Mesenchymal stem cell (in vitro differentiated cells and primary cell): ENCODE data around the gene HSPG2.

ENCODE experiments used
- DNase-seq: peaks from one replicate; pipeline ENCODE4 v3.0.0-alpha.2; 2013
- H2AFZ ChIP-seq: one replicate; pipeline ENCODE4 v1.6.1; 2013; ENCODE audit warnings: low read depth, mild to moderate bottlenecking, control low read depth, inconsistent platforms, low read length, moderate library complexity
- H2AK5ac ChIP-seq: 2 replicates; pipeline ENCODE4 v1.6.1; 2013; ENCODE audit warnings: low read length, moderate library complexity, mild to moderate bottlenecking, inconsistent platforms; ENCODE audit not compliant: severe bottlenecking
- H2BK120ac ChIP-seq: one replicate; pipeline ENCODE4 v1.6.1; 2013; ENCODE audit warnings: low read depth, mild to moderate bottlenecking, inconsistent platforms, low read length, moderate library complexity
- H2BK12ac ChIP-seq, 2 experiments: one replicate each; pipeline ENCODE4 v1.6.1; 2013; ENCODE audit warnings: inconsistent platforms in 2 of 2, low read length in 2 of 2, mild to moderate bottlenecking in 2 of 2, moderate library complexity in 2 of 2, control low read depth in 1 of 2
- H2BK15ac ChIP-seq: one replicate; pipeline ENCODE4 v1.6.1; 2013; ENCODE audit warnings: mild to moderate bottlenecking, low read depth, inconsistent platforms; ENCODE audit not compliant: poor library complexity, severe bottlenecking
- H2BK5ac ChIP-seq: 2 replicates; pipeline ENCODE4 v1.6.1; 2013; ENCODE audit warnings: low read depth, mild to moderate bottlenecking, low read length, control low read depth, inconsistent platforms; ENCODE audit not compliant: poor library complexity, severe bottlenecking
- H3K14ac ChIP-seq, 2 experiments: one replicate each; pipeline ENCODE4 v1.6.1; 2013; ENCODE audit warnings: inconsistent platforms in 2 of 2, low read length in 2 of 2, control low read depth in 1 of 2, mild to moderate bottlenecking in 1 of 2, moderate library complexity in 1 of 2
- H3K18ac ChIP-seq, 2 experiments: one replicate each; pipeline ENCODE4 v1.6.1; 2013; ENCODE audit warnings: inconsistent platforms in 2 of 2, low read length in 2 of 2, control low read depth in 1 of 2, low read depth in 1 of 2, mild to moderate bottlenecking in 1 of 2
- H3K23ac ChIP-seq, 2 experiments: one replicate each; pipeline ENCODE4 v1.6.1; 2013; ENCODE audit warnings: inconsistent platforms in 2 of 2, low read length in 2 of 2, mild to moderate bottlenecking in 2 of 2, moderate library complexity in 2 of 2, control low read depth in 1 of 2
- H3K27ac ChIP-seq: 2 replicates; pipeline ENCODE4 v1.5.1; 2013; ENCODE audit warnings: mild to moderate bottlenecking, moderate library complexity, low read length, control low read depth, inconsistent platforms; ENCODE audit not compliant: poor library complexity, severe bottlenecking
- H3K27me3 ChIP-seq, 2 experiments: 2 replicates each; pipeline versions ENCODE4 v1.6.1 to v1.7.0; 2013; ENCODE audit warnings: low read length in 2 of 2, mild to moderate bottlenecking in 2 of 2, moderate library complexity in 2 of 2, control low read depth in 1 of 2, inconsistent platforms in 1 of 2; ENCODE audit not compliant: control insufficient read depth in 1 of 2, insufficient read depth in 1 of 2
- H3K36me3 ChIP-seq, 2 experiments: 2 replicates each; pipeline versions ENCODE4 v1.6.1 to v1.7.0; 2013; ENCODE audit warnings: low read length in 2 of 2, control low read depth in 1 of 2, inconsistent platforms in 1 of 2, low read depth in 1 of 2, mild to moderate bottlenecking in 1 of 2; ENCODE audit not compliant: insufficient read depth in 2 of 2, control insufficient read depth in 1 of 2
- H3K4ac ChIP-seq, 2 experiments: one replicate each; pipeline ENCODE4 v1.6.1; 2013; ENCODE audit warnings: inconsistent platforms in 2 of 2, low read length in 2 of 2, mild to moderate bottlenecking in 2 of 2, moderate library complexity in 2 of 2, control low read depth in 1 of 2, low read depth in 1 of 2
- H3K4me1 ChIP-seq: 2 replicates; pipeline ENCODE4 v1.6.1; 2013; ENCODE audit warnings: low read depth, low read length, control low read depth; ENCODE audit not compliant: control insufficient read depth, insufficient read depth
- H3K4me2 ChIP-seq: 2 replicates; pipeline ENCODE4 v1.6.1; 2013; ENCODE audit warnings: low read length, mild to moderate bottlenecking, inconsistent platforms; ENCODE audit not compliant: poor library complexity, severe bottlenecking
- H3K4me3 ChIP-seq, 2 experiments: 2 replicates each; pipeline versions ENCODE4 v1.5.1 to v1.7.0; 2013; ENCODE audit warnings: low read length in 2 of 2, mild to moderate bottlenecking in 2 of 2, control low read depth in 1 of 2, low read depth in 1 of 2; ENCODE audit not compliant: insufficient read depth in 1 of 2
- H3K79me1 ChIP-seq: replicated peaks from 2 replicates; pipeline ENCODE4 v1.6.1; 2013; ENCODE audit warnings: mild to moderate bottlenecking, control low read depth, low read length, inconsistent platforms; ENCODE audit not compliant: poor library complexity, severe bottlenecking
- H3K9ac ChIP-seq: 2 replicates; pipeline ENCODE4 v1.7.0; 2013; ENCODE audit warnings: mild to moderate bottlenecking, low read length, moderate library complexity
- H3K9me3 ChIP-seq: 2 replicates; pipeline ENCODE4 v1.7.0; 2013; ENCODE audit warnings: mild to moderate bottlenecking, low read length; ENCODE audit not compliant: control insufficient read depth
- H4K8ac ChIP-seq: one replicate; pipeline ENCODE4 v1.6.1; 2013; ENCODE audit warnings: inconsistent platforms, mild to moderate bottlenecking, low read length, moderate library complexity
- H4K91ac ChIP-seq: one replicate; pipeline ENCODE4 v1.6.1; 2013; ENCODE audit warnings: mild to moderate bottlenecking, low read length, inconsistent platforms
- WGBS: methylation state at CpG from one replicate; pipeline ENCODE4 v1.1.7; 2013; ENCODE audit warnings: mixed read lengths; 5-methylcytosine and 5-hydroxymethylcytosine counted together

Gene HSPG2

GRCh38 chr1:21830792-21831453, 106.2 kb downstream of the HSPG2 start:
- H3K4me2 ChIP-seq: no peak overlapping the region
- no peak overlapping the region for H3K27ac ChIP-seq
- no peak overlapping the region for H3K4me3 ChIP-seq
- no peak overlapping the region for H3K4ac ChIP-seq
- H2AFZ ChIP-seq: no peak overlapping the region
- WGBS: 99% methylated on average over 21 of the region's 23 CpGs
- H3K23ac ChIP-seq: no peak overlapping the region
- peaks cover 97 to 98% of the 10 kb centered on the region in 2 experiments for H3K36me3 ChIP-seq
- H3K9me3 ChIP-seq: no peaks in the 10 kb centered on the region
- no peak overlapping the region for H2BK5ac ChIP-seq
- no peaks in the 10 kb centered on the region for H3K27me3 ChIP-seq
- H2BK120ac ChIP-seq: no peak overlapping the region
- H2BK15ac ChIP-seq: no peak overlapping the region
- H3K14ac ChIP-seq: no peak overlapping the region
- H3K79me1 ChIP-seq: peaks cover 20% of the 10 kb centered on the region
- H2AK5ac ChIP-seq: no peak overlapping the region
- DNase-seq: no peak
- H2BK12ac ChIP-seq: no peak overlapping the region
- H4K91ac ChIP-seq: no peak overlapping the region
- H3K18ac ChIP-seq: no peak overlapping the region
- H3K9ac ChIP-seq: no peak overlapping the region
- H3K4me1 ChIP-seq: peaks cover 5% of the 10 kb centered on the region
- H4K8ac ChIP-seq: no peak overlapping the region

- H3K4ac ChIP-seq: no peak overlapping the region
- no peak overlapping the region for H2AK5ac ChIP-seq
- H4K8ac ChIP-seq: no peak overlapping the region
- H2BK120ac ChIP-seq: no peak overlapping the region
- no peak overlapping the region for H2BK5ac ChIP-seq
- no peak overlapping the region for H3K27ac ChIP-seq
- no peaks in the 10 kb centered on the region for H3K9me3 ChIP-seq
- no peak overlapping the region for H3K4me3 ChIP-seq
- no peak overlapping the region for H3K18ac ChIP-seq
- no peak overlapping the region for H3K9ac ChIP-seq
- 94% methylated on average over 17 of the region's 17 CpGs for WGBS
- DNase-seq: no peak
- no peak overlapping the region for H2BK12ac ChIP-seq
- H3K36me3 ChIP-seq: peaks cover 95% of the 10 kb centered on the region in 2 experiments
- no peak overlapping the region for H3K23ac ChIP-seq
- peaks cover 25% of the 10 kb centered on the region for H3K79me1 ChIP-seq
- no peak overlapping the region for H3K14ac ChIP-seq
- no peak overlapping the region for H2AFZ ChIP-seq
- H2BK15ac ChIP-seq: no peak overlapping the region
- peaks cover 5% of the 10 kb centered on the region for H3K4me1 ChIP-seq
- no peaks in the 10 kb centered on the region for H3K27me3 ChIP-seq
- H4K91ac ChIP-seq: no peak overlapping the region
- no peak overlapping the region for H3K4me2 ChIP-seq
Measured at GRCh38 chr1:21829294-21829693, 107.8 kb downstream of the HSPG2 start.

- H3K27ac ChIP-seq: no peak overlapping the region
- 96% methylated on average over 28 of the region's 28 CpGs for WGBS
- H4K8ac ChIP-seq: no peak overlapping the region
Measured at GRCh38 chr1:21828506-21829210, 108.5 kb downstream of the HSPG2 start.

GRCh38 chr1:21828075-21828474, 109.0 kb downstream of the HSPG2 start:
- Histone ChIP-seq H3K4me1 (peaks cover 5% of the 10 kb centered on the region), H2AFZ (no peak overlapping the region), H3K4me2 (no peak overlapping the region), H3K9ac (no peak overlapping the region), H3K18ac (no peak overlapping the region), H4K91ac (no peak overlapping the region), H2BK120ac (no peak overlapping the region), H3K79me1 (peaks cover 26% of the 10 kb centered on the region), H2BK12ac (no peak overlapping the region), H3K27ac (no peak overlapping the region), H3K4ac (no peak overlapping the region), H3K36me3 (peaks cover 95% of the 10 kb centered on the region in 2 experiments), H3K4me3 (no peak overlapping the region), H3K9me3 (no peaks in the 10 kb centered on the region), H4K8ac (no peak overlapping the region), H3K23ac (no peak overlapping the region), H2AK5ac (no peak overlapping the region), H3K27me3 (no peaks in the 10 kb centered on the region), H2BK5ac (no peak overlapping the region), H2BK15ac (no peak overlapping the region), H3K14ac (no peak overlapping the region)
- WGBS: over 99% methylated on average over 13 of the region's 13 CpGs
- DNase-seq: no peak

More at GRCh38 chr1:21828506-21829210, 108.5 kb downstream of the HSPG2 start:
- Histone ChIP-seq H3K9me3 (no peaks in the 10 kb centered on the region), H2AFZ (no peak overlapping the region), H4K91ac (no peak overlapping the region), H2BK12ac (no peak overlapping the region), H3K4me2 (no peak overlapping the region), H3K4ac (no peak overlapping the region), H2BK5ac (no peak overlapping the region), H3K36me3 (peaks cover 95% of the 10 kb centered on the region in 2 experiments), H3K4me1 (peaks cover 5% of the 10 kb centered on the region), H3K18ac (no peak overlapping the region), H3K23ac (no peak overlapping the region), H3K4me3 (no peak overlapping the region), H2BK120ac (no peak overlapping the region), H3K14ac (no peak overlapping the region), H2BK15ac (no peak overlapping the region), H3K27me3 (no peaks in the 10 kb centered on the region), H2AK5ac (no peak overlapping the region), H3K79me1 (peaks cover 28% of the 10 kb centered on the region), H3K9ac (no peak overlapping the region)
- DNase-seq: no peak
